Keratinocyte (primary cell): ENCODE measurements around the gene DPYSL5. TPM values are rescaled to one million over a fixed set of nuclear protein-coding genes. Genes with fewer than 3 reads are reported as not detected.

ENCODE experiments used
- DNase-seq: peaks from one replicate; pipeline ENCODE4 v3.0.0-alpha.2; 2011; ENCODE audit warnings: low read depth, missing footprints, low spot score
- FAIRE-seq: peaks from 2 replicates; lab custom pipeline; 2011; peaks lifted over from hg19 to GRCh38; lab: Jason Lieb, UNC
- H2AFZ ChIP-seq: 2 replicates; pipeline ENCODE4 v1.6.0; 2012; ENCODE audit warnings: low read length, control low read depth, inconsistent platforms; ENCODE audit not compliant: control insufficient read depth
- H3K27ac ChIP-seq: 2 replicates; pipeline ENCODE4 v1.5.1; 2011; ENCODE audit warnings: low read length; ENCODE audit not compliant: control insufficient read depth, insufficient read depth
- H3K27me3 ChIP-seq: 3 replicates; pipeline ENCODE4 v1.6.0; 2011; ENCODE audit warnings: low read length; ENCODE audit not compliant: control insufficient read depth, insufficient read depth; ENCODE audit errors: extremely low read depth
- H3K36me3 ChIP-seq, 2 experiments: 2 replicates in 1 of 2; 3 replicates in 1 of 2; pipeline ENCODE4 v1.5.1; 2011; ENCODE audit warnings: low read length in 2 of 2, mild to moderate bottlenecking in 1 of 2; ENCODE audit not compliant: control insufficient read depth in 2 of 2, insufficient read depth in 2 of 2; ENCODE audit errors: extremely low read depth in 1 of 2
- H3K4me1 ChIP-seq: 3 replicates; pipeline ENCODE4 v1.5.1; 2011; ENCODE audit warnings: low read length; ENCODE audit not compliant: control insufficient read depth, insufficient read depth; ENCODE audit errors: extremely low read depth
- H3K4me2 ChIP-seq: 3 replicates; pipeline ENCODE4 v1.6.0; 2011; ENCODE audit warnings: low read depth, low read length; ENCODE audit not compliant: control insufficient read depth, insufficient read depth; ENCODE audit errors: extremely low read depth
- H3K4me3 ChIP-seq, 3 experiments: fragments of 200-600 bp in 1 of 3; sonication (generic) in 1 of 3; 2 replicates in 2 of 3; 3 replicates in 1 of 3; pipeline ENCODE4 v1.5.1; 2011 to 2016; ENCODE audit warnings: low read length in 3 of 3, mild to moderate bottlenecking in 3 of 3, control low read depth in 2 of 3, inconsistent platforms in 1 of 3, low read depth in 1 of 3, mixed read lengths in 1 of 3, mixed run types in 1 of 3, moderate library complexity in 1 of 3; ENCODE audit not compliant: control insufficient read depth in 2 of 3, insufficient read depth in 2 of 3; ENCODE audit errors: extremely low read depth in 1 of 3
- H3K79me2 ChIP-seq: 2 replicates; pipeline ENCODE4 v1.6.0; 2012; ENCODE audit warnings: low read length; ENCODE audit not compliant: control insufficient read depth, insufficient read depth
- H3K9ac ChIP-seq: 3 replicates; pipeline ENCODE4 v1.6.0; 2011; ENCODE audit warnings: low read length; ENCODE audit not compliant: control insufficient read depth, insufficient read depth; ENCODE audit errors: extremely low read depth
- H3K9me1 ChIP-seq: 3 replicates; pipeline ENCODE4 v1.6.0; 2011; ENCODE audit warnings: low read length; ENCODE audit not compliant: control insufficient read depth, insufficient read depth; ENCODE audit errors: extremely low read depth
- H3K9me3 ChIP-seq: 2 replicates; pipeline ENCODE4 v1.5.1; 2012; ENCODE audit warnings: low read depth, low read length; ENCODE audit not compliant: control insufficient read depth
- H4K20me1 ChIP-seq: 3 replicates; pipeline ENCODE4 v1.6.0; 2011; ENCODE audit warnings: low read length; ENCODE audit not compliant: control insufficient read depth, insufficient read depth; ENCODE audit errors: extremely low read depth
- EZH2 ChIP-seq: IDR thresholded peaks from one replicate; pipeline ENCODE4 v1.6.1; 2012; ENCODE audit warnings: inconsistent platforms, mild to moderate bottlenecking, low read length, moderate library complexity
- dilution Hi-C: fragments of 300-500 bp; cut with MboI; formaldehyde crosslinking; loops from one replicate; pipeline ENCODE4 v1.7.0; 2020; ENCODE audit warnings: low sequenced_read_pairs; ENCODE audit not compliant: extremely low pct_ligation_motif_present
- polyA plus RNA-seq, 5 experiments: library from polyadenylated mRNA; depleted of rRNA in 3 of 5; stranded (reverse) in 3 of 5; stranded (forward) in 1 of 5; unstranded in 1 of 5; fragments of >200 nt; gene quantifications; 1 replicate in 1 of 5; 2 replicates in 3 of 5; 3 replicates in 1 of 5; pipeline versions ENCODE4 v1.2.1 to v1.2.3, GENCODE V29; 2011 to 2012; ENCODE audit warnings: missing spikeins in 2 of 5, low read depth in 1 of 5, low replicate concordance in 1 of 5
- TF ChIP-seq, protein P1 (sequence below), 3 experiments: IDR thresholded peaks in 1 of 3; conservative IDR thresholded peaks in 1 of 3; optimal IDR thresholded peaks in 1 of 3; 2 replicates in 2 of 3; 3 replicates in 1 of 3; pipeline versions ENCODE3 to v1.5.1; 2011; ENCODE audit warnings: low read length in 3 of 3, mild to moderate bottlenecking in 3 of 3, moderate library complexity in 2 of 3, control low read depth in 1 of 3, inconsistent platforms in 1 of 3; ENCODE audit not compliant: insufficient read depth in 2 of 3; ENCODE audit errors: extremely low read depth in 1 of 3

DPYSL5 gene
- polyA plus RNA-seq, 1 donor (not counting 4 experiments of a cell fraction or from before 2014, with no cell fraction given), result not detected

DNA sequence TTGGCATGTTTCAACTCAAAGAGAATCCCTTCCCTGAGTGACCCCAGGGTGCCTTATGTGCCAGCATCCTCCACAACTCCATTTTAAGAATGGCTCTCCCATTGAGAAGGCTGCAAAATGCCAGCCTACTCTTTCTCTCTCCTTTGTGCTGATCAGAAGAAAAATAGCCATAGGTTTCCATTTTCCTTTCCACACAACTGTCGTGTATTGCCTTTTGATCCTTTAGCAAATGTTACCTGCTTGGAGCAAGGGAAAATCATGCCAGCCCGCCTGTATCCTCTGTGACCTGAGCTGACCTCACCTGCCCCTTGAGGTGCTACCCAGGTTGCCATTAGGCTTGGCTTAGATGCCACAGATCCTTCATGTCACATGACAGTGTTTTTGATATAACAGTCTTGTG, 38.8 kb downstream of the DPYSL5 start:
- Histone ChIP-seq H3K27me3 (peaks cover 5% of the 10 kb centered on the region), H3K36me3 (no peaks in the 10 kb centered on the region), H4K20me1 (no peaks in the 10 kb centered on the region), H3K79me2 (no peaks in the 10 kb centered on the region), H2AFZ (no peak overlapping the region), H3K4me3 (no peak overlapping the region), H3K27ac (no peak overlapping the region), H3K9ac (no peak overlapping the region), H3K9me1 (no peaks in the 10 kb centered on the region), H3K4me2 (no peak overlapping the region), H3K4me1 (no peaks in the 10 kb centered on the region), H3K9me3 (no peaks in the 10 kb centered on the region)
- DNase-seq (no peak), FAIRE-seq (no peak)
- no peak for TF ChIP-seq EZH2
- TF ChIP-seq, protein P1, sequence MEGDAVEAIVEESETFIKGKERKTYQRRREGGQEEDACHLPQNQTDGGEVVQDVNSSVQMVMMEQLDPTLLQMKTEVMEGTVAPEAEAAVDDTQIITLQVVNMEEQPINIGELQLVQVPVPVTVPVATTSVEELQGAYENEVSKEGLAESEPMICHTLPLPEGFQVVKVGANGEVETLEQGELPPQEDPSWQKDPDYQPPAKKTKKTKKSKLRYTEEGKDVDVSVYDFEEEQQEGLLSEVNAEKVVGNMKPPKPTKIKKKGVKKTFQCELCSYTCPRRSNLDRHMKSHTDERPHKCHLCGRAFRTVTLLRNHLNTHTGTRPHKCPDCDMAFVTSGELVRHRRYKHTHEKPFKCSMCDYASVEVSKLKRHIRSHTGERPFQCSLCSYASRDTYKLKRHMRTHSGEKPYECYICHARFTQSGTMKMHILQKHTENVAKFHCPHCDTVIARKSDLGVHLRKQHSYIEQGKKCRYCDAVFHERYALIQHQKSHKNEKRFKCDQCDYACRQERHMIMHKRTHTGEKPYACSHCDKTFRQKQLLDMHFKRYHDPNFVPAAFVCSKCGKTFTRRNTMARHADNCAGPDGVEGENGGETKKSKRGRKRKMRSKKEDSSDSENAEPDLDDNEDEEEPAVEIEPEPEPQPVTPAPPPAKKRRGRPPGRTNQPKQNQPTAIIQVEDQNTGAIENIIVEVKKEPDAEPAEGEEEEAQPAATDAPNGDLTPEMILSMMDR (optimal IDR thresholded peaks at IDR 0.05 in 1 of 3, IDR thresholded peaks at IDR 0.05 in 1 of 3, conservative IDR thresholded peaks at IDR 0.05 in 1 of 3; ENCODE audit: extremely low read depth in 1 of 3, insufficient read depth in 2 of 3, low read length in 3 of 3), result no peak
- dilution Hi-C loops, result no loop called here

DNA sequence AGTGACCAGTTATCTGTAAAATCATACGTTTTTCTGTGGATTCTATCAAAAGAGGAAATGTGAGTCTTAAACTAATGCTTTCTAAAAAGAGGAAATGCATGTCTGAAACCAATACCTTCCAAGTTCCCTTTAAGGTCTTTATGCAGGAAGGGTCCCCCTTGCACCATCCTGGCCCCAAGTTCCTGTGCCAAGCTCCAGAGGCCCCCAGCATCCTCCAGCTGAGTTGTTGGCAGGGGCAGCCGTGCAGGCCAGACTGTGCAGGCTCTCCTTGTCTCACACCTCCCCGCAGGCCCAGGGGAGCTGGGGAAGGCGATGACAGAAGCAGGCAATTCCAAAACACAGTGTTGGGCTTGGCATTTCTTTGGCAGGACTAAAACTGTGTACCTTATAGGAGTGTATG, 39.2 kb downstream of the DPYSL5 start:
- no peak overlapping the region for H3K27ac ChIP-seq
- H2AFZ ChIP-seq, result no peak overlapping the region
- no peak overlapping the region for H3K4me2 ChIP-seq
- no peaks in the 10 kb centered on the region for H3K9me3 ChIP-seq
- peaks cover 5% of the 10 kb centered on the region for H3K27me3 ChIP-seq
- no peak overlapping the region for H3K4me3 ChIP-seq
- dilution Hi-C loops, result no loop called here
- H3K9ac ChIP-seq, result no peak overlapping the region
- FAIRE-seq (no peak), DNase-seq (no peak)
- H3K4me1 ChIP-seq, result no peaks in the 10 kb centered on the region
- no peaks in the 10 kb centered on the region for H3K9me1 ChIP-seq
- no peaks in the 10 kb centered on the region for H4K20me1 ChIP-seq
- TF ChIP-seq, protein P1 (optimal IDR thresholded peaks at IDR 0.05 in 1 of 3, IDR thresholded peaks at IDR 0.05 in 1 of 3, conservative IDR thresholded peaks at IDR 0.05 in 1 of 3; ENCODE audit: extremely low read depth in 1 of 3, insufficient read depth in 2 of 3, low read length in 3 of 3), result no peak
- TF ChIP-seq EZH2, result no peak
- H3K79me2 ChIP-seq, result no peaks in the 10 kb centered on the region
- H3K36me3 ChIP-seq, result no peaks in the 10 kb centered on the region
